GM12891 (cell line): Measurements from ENCODE around the gene JAG1.

Source experiments
- DNase-seq: peaks from one replicate; pipeline ENCODE4 v3.0.0; 2011; ENCODE audit warnings: low spot score; ENCODE audit not compliant: insufficient read length
- FAIRE-seq: peaks from 2 replicates; lab custom pipeline; 2011; peaks lifted over from hg19 to GRCh38; lab: Jason Lieb, UNC
- PAX5 ChIP-seq: IDR thresholded peaks from 2 replicates; pipeline ENCODE4 v1.6.1; 2011; ENCODE audit warnings: low read length, moderate library complexity, mild to moderate bottlenecking; ENCODE audit not compliant: insufficient read depth, severe bottlenecking
- POLR2A ChIP-seq: IDR thresholded peaks from 2 replicates; pipeline ENCODE4 v1.6.1; 2011; ENCODE audit warnings: low read depth, low read length, control low read depth
- POLR2AphosphoS5 ChIP-seq: IDR thresholded peaks from 2 replicates; pipeline ENCODE4 v1.6.1; 2011; ENCODE audit warnings: low read depth, low read length, control low read depth
- POU2F2 ChIP-seq: IDR thresholded peaks from 2 replicates; pipeline ENCODE4 v1.6.1; 2011; ENCODE audit warnings: low read depth, mild to moderate bottlenecking, control low read depth, low read length, moderate library complexity
- SPI1 ChIP-seq: IDR thresholded peaks from 2 replicates; pipeline ENCODE4 v1.6.1; 2011; ENCODE audit warnings: low read depth, low read length, control low read depth
- TAF1 ChIP-seq: IDR thresholded peaks from 2 replicates; pipeline ENCODE4 v1.6.1; 2011; ENCODE audit warnings: low read depth, low read length, control low read depth

JAG1 gene

GRCh38 chr20:10679269-10679668, 5.5 kb upstream of the JAG1 start:
- TF ChIP-seq PAX5 (no peak), POU2F2 (no peak)
- DNase-seq (no peak), FAIRE-seq (no peak)

GRCh38 chr20:10676518-10676917, 2.7 kb upstream of the JAG1 start:
- TF ChIP-seq POLR2AphosphoS5 = no peak
- peak; percentile 69 for TF ChIP-seq SPI1
- DNase-seq (no peak), FAIRE-seq (no peak)

GRCh38 chr20:10675450-10675848, 1.6 kb upstream of the JAG1 start:
- DNase-seq = no peak
- no peak for FAIRE-seq
- no peak for TF ChIP-seq TAF1
- no peak for TF ChIP-seq POLR2AphosphoS5
- no peak for TF ChIP-seq PAX5
- no peak for TF ChIP-seq POU2F2
- TF ChIP-seq POLR2A = no peak
- no peak for TF ChIP-seq SPI1

- DNase-seq = peak; percentile 66
- TF ChIP-seq POLR2A = no peak
- no peak for TF ChIP-seq SPI1
- no peak for TF ChIP-seq PAX5
- no peak for TF ChIP-seq POLR2AphosphoS5
- TF ChIP-seq TAF1 = no peak
- TF ChIP-seq POU2F2 = no peak
- FAIRE-seq = peak; percentile 75
Measured at GRCh38 chr20:10674684-10675449, 1.1 kb upstream of the JAG1 start.

GRCh38 chr20:10673176-10673841, 490 bp downstream of the JAG1 start:
- no peak for FAIRE-seq
- DNase-seq = no peak

DNA sequence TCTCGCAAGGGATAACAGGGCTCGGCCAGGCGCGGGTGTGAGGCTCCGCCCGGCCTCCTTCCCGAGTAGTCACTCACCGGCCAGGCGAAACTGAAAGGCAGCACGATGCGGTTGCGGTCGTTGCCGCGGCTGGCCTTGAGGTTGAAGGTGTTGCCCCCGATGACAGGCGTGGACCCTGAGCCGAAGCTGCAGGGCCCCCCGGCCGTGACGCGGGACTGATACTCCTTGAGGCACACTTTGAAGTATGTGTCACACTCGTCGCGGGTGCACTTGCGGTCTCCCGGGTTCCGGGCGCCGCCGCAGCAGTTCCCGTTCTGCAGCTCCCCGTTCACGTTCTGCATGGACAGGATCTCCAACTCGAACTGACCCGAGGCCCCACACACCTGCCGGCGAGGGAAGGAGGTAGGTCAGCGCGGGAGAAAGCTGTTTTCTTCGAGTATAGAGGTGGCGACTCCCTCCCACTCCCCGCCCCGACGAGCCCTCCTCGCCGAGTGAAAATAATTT, 1.1 kb downstream of the JAG1 start:
- no peak for DNase-seq
- TF ChIP-seq SPI1 (peak; percentile 58), POLR2A (no peak), POLR2AphosphoS5 (no peak), POU2F2 (peak; percentile 67; the same call in 1 of the 2 replicates), PAX5 (peak; percentile 27), TAF1 (no peak)
- peak; percentile 82 for FAIRE-seq

More at GRCh38 chr20:10673176-10673841, 490 bp downstream of the JAG1 start:
- no peak for TF ChIP-seq TAF1
- TF ChIP-seq PAX5 = no peak
- TF ChIP-seq SPI1 = no peak
- no peak for TF ChIP-seq POLR2AphosphoS5
- TF ChIP-seq POU2F2 = no peak
- no peak for TF ChIP-seq POLR2A

- no peak for DNase-seq
Measured at GRCh38 chr20:10671919-10672623, 1.7 kb downstream of the JAG1 start.

GRCh38 chr20:10671221-10671918, 2.4 kb downstream of the JAG1 start:
- DNase-seq (peak; percentile 57), FAIRE-seq (peak; percentile 86)
- TF ChIP-seq POLR2AphosphoS5 = no peak
- no peak for TF ChIP-seq POU2F2
- no peak for TF ChIP-seq PAX5
- 0 out of 2 replicates have a peak, but pooled peaks have one; percentile 29 for TF ChIP-seq POLR2A

More at GRCh38 chr20:10671919-10672623, 1.7 kb downstream of the JAG1 start:
- TF ChIP-seq SPI1 (no peak), TAF1 (0 out of 2 replicates have a peak, but pooled peaks have one; percentile 32), PAX5 (no peak), POLR2A (no peak), POLR2AphosphoS5 (no peak), POU2F2 (no peak)
- FAIRE-seq = no peak

DNA sequence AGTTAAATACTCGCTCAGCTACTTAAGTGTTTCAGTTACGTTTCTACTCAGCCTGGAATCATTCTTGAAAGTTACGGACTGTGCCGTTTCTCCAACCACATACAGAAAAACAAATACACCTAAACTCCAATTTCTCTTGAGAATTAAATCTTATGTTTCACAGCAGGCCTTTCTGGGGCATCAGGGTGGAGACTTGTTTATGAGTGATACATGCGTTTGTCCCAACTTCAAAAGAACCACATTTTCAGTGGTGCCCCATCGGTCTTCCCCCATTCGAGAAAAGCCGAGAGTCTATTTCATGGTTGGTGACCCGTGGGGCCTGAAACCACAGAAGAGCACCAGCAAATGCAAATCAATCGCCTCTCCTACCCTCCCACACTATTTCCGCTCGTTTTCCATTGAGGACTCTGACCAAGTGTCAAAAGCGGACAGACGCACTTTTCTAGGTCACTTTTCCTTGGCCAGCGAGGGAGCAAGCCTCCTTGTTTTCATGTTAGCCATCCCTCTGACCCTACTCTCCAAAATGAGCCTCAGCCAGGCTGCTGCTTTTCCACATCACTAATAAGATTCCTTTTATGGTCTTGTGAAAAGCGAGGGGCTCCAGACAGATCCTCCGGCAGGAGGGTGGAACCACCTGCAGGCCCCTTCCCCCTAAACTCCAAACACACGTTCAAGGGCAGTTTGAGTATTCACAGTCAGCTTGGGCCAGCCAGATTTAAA, 3.1 kb downstream of the JAG1 start:
- TF ChIP-seq POLR2AphosphoS5 (peak; percentile 45; the same call in 1 of the 2 replicates), POU2F2 (peak; percentile 98), POLR2A (0 out of 2 replicates have a peak, but pooled peaks have one; percentile 14), TAF1 (no peak), PAX5 (peak; percentile 93)
- peak; percentile 42 for DNase-seq
- peak; percentile 93 for FAIRE-seq
